Psoas muscle (tissue), 8 donors: ENCODE measurements around the gene RNASE2. TPM values are rescaled to one million over a fixed set of nuclear protein-coding genes. Genes with fewer than 3 reads are reported as not detected.

ENCODE experiments used
- ATAC-seq, 4 donors: fragments of 200-7000 bp; cut with Tn5 transposase; one replicate each; pipeline ENCODE4 v1.9.1; 2020; ENCODE audit warnings: moderate library complexity in 3 of 4, mild to moderate bottlenecking in 2 of 4
- DNase-seq, 2 donors: peaks; one replicate each; pipeline ENCODE4 v3.0.0-alpha.2; 2020
- H3K27ac ChIP-seq: fragments of 200-600 bp; one replicate; pipeline ENCODE4 v1.8.0; 2022
- H3K27me3 ChIP-seq, 3 donors: fragments of 200-600 bp in 1 of 3; one replicate each; pipeline versions ENCODE4 v1.6.1 to v1.8.0; 2013 to 2022; ENCODE audit warnings: low read length in 2 of 3, mild to moderate bottlenecking in 2 of 3, moderate library complexity in 1 of 3; ENCODE audit not compliant: insufficient read depth in 3 of 3
- H3K36me3 ChIP-seq, 2 donors: fragments of 200-600 bp in 1 of 2; one replicate each; pipeline versions ENCODE4 v1.6.1 to v1.8.0; 2013 to 2022; ENCODE audit warnings: low read depth in 1 of 2, mild to moderate bottlenecking in 1 of 2, moderate library complexity in 1 of 2; ENCODE audit not compliant: insufficient read depth in 1 of 2
- H3K4me1 ChIP-seq: fragments of 200-600 bp; one replicate; pipeline ENCODE4 v1.8.0; 2022
- H3K4me3 ChIP-seq: fragments of 200-600 bp; one replicate; pipeline ENCODE4 v1.8.0; 2022; ENCODE audit warnings: mild to moderate bottlenecking
- H3K9me3 ChIP-seq: fragments of 200-600 bp; one replicate; pipeline ENCODE4 v1.8.0; 2022
- CTCF ChIP-seq: fragments of 200-600 bp; IDR thresholded peaks from one replicate; pipeline ENCODE4 v1.8.0; 2022; ENCODE audit warnings: antibody characterized with exemption
- WGBS, 3 donors: extraction: QIAGEN DNeasy Blood & Tissue Kit; methylation state at CpG; one replicate each; pipeline versions ENCODE4 v1.1.6 to v1.1.7; 2013; 5-methylcytosine and 5-hydroxymethylcytosine counted together
- intact Hi-C, 2 donors: fragments of 100-400 bp; cut with DNase I; formaldehyde crosslinking; loops; one replicate each; pipeline versions ENCODE4 v1.11.0 to v1.14.2; 2022
- polyA plus RNA-seq, 3 donors: library from polyadenylated mRNA; stranded (reverse); fragments of 200-250 nt; gene quantifications; one replicate each; pipeline ENCODE4 v1.2.3, GENCODE V29; 2013
- total RNA-seq, 4 donors: library from RNA; stranded (reverse); fragmentation: NEBNext Ultra II Directional in 2 of 4; extraction: Animal tissue kit (Norgen Biotek cat#: 25700) in 2 of 4; gene quantifications; one replicate each; pipeline versions ENCODE4 v1.2.1 to v1.2.4, GENCODE V29; 2021 to 2023
- donor health status: healthy with polysubstance abuse.
- donor health status: DM: no; HTN: no; CAD: no; lungs with moderate emphysema.
- donor health status: Bipolar disorder and iron deficiency.
- donor health status: healthy.
- donor health status: DM: yes; HTN: yes; CAD: no.
- donor health status: DM: no; HTN: no; CAD: no.
- donor health status: DM: no; HTN: no; CAD: no.
- donor health status: DM: yes; HTN: yes; CAD: no.

Gene RNASE2
- total and polyA plus RNA-seq, 7 donors: 0.38 to 1.8 (median 0.99) TPM; not detected in 1

GRCh38 chr14:21003788-21004346, 48.6 kb downstream of the RNASE2 start:
- no peaks in the 10 kb centered on the region for H3K36me3 ChIP-seq
- ATAC-seq (peak in 1 of 4 donors; percentile 43), DNase-seq (peak in 1 of 2 donors; percentile 63)
- H3K4me3 ChIP-seq: no peak overlapping the region
- no peak overlapping the region for H3K27ac ChIP-seq
- intact Hi-C loops: loop anchor here in 1 of 2 donors (5.0 kb wide), 1 partner anchor 48 kb away; no protein-coding TSS in a partner anchor
- 71 to 76% (median 72%) methylated on average over 14 of the region's 14 CpGs for WGBS, 3 donors
- H3K9me3 ChIP-seq: no peaks in the 10 kb centered on the region
- no peaks in the 10 kb centered on the region for H3K27me3 ChIP-seq
- TF ChIP-seq CTCF: no peak
- H3K4me1 ChIP-seq: no peaks in the 10 kb centered on the region

Other genes starting within 250 kb of the RNASE2 start
- gene EDDM3A, start 209.6 kb upstream of the RNASE2 start, total RNA-seq: not detected
- under 1 TPM in 1 of 3 donors, not detected in 2; 0.03 TPM for gene EDDM3A, start 209.6 kb upstream of the RNASE2 start, polyA plus RNA-seq
- gene EDDM3B, start 187.1 kb upstream of the RNASE2 start, total RNA-seq: not detected
- gene EDDM3B, start 187.1 kb upstream of the RNASE2 start, polyA plus RNA-seq: not detected
- 1 to 10 TPM; 1.5 to 4.3 (median 2.4) TPM for gene RNASE6, start 174.2 kb upstream of the RNASE2 start, total RNA-seq
- gene RNASE6, start 174.2 kb upstream of the RNASE2 start, polyA plus RNA-seq: 1 to 10 TPM; 1.1 to 3.1 (median 1.2) TPM
- 100 to 1,000 TPM in 2 of 4 donors, 10 to 100 TPM in 2; 94.4 to 192 (median 139) TPM for gene RNASE1, start 152.6 kb upstream of the RNASE2 start, total RNA-seq
- 100 to 1,000 TPM in 2 of 3 donors, 10 to 100 TPM in 1; 80.2 to 117 (median 111) TPM for gene RNASE1, start 152.6 kb upstream of the RNASE2 start, polyA plus RNA-seq
- not detected for gene RNASE3, start 64.1 kb upstream of the RNASE2 start, total RNA-seq
- gene RNASE3, start 64.1 kb upstream of the RNASE2 start, polyA plus RNA-seq: under 1 TPM in 2 of 3 donors, not detected in 1; 0.05 to 0.51 TPM
- gene METTL17, start 34.5 kb downstream of the RNASE2 start, total RNA-seq: 10 to 100 TPM; 24.6 to 38.0 (median 29.3) TPM
- 10 to 100 TPM; 38.6 to 55.7 (median 50.7) TPM for gene METTL17, start 34.5 kb downstream of the RNASE2 start, polyA plus RNA-seq
- gene SLC39A2, start 43.8 kb downstream of the RNASE2 start, total RNA-seq: not detected
- gene SLC39A2, start 43.8 kb downstream of the RNASE2 start, polyA plus RNA-seq: under 1 TPM in 1 of 3 donors, not detected in 2; 0.04 TPM
- gene NDRG2, start 69.6 kb downstream of the RNASE2 start, total RNA-seq: 100 to 1,000 TPM; 552 to 931 (median 770) TPM
- 1,000 to 10,000 TPM in 1 of 3 donors, 100 to 1,000 TPM in 2; 328 to 2,087 (median 762) TPM for gene NDRG2, start 69.6 kb downstream of the RNASE2 start, polyA plus RNA-seq
- gene TPPP2, start 74.7 kb downstream of the RNASE2 start, total RNA-seq: 1 to 10 TPM in 3 of 4 donors, under 1 TPM in 1; 0.90 to 3.2 (median 2.5) TPM
- 1 to 10 TPM in 2 of 3 donors, not detected in 1; 1.3 to 2.0 TPM for gene TPPP2, start 74.7 kb downstream of the RNASE2 start, polyA plus RNA-seq
- not detected for gene RNASE13, start 79.3 kb downstream of the RNASE2 start, total RNA-seq
- gene RNASE13, start 79.3 kb downstream of the RNASE2 start, polyA plus RNA-seq: under 1 TPM in 1 of 3 donors, not detected in 2; 0.05 TPM
- under 1 TPM; 0.15 to 0.43 (median 0.28) TPM for gene RNASE7, start 86.9 kb downstream of the RNASE2 start, total RNA-seq
- gene RNASE7, start 86.9 kb downstream of the RNASE2 start, polyA plus RNA-seq: 1 to 10 TPM in 1 of 3 donors, under 1 TPM in 1, not detected in 1; 0.73 to 1.9 TPM
- not detected for gene RNASE8, start 102.3 kb downstream of the RNASE2 start, total RNA-seq
- not detected for gene RNASE8, start 102.3 kb downstream of the RNASE2 start, polyA plus RNA-seq
- 10 to 100 TPM in 3 of 4 donors, 1 to 10 TPM in 1; 9.8 to 18.7 (median 12.6) TPM for gene ARHGEF40, start 114.8 kb downstream of the RNASE2 start, total RNA-seq
- gene ARHGEF40, start 114.8 kb downstream of the RNASE2 start, polyA plus RNA-seq: 10 to 100 TPM in 1 of 3 donors, 1 to 10 TPM in 2; 6.8 to 10.1 (median 7.3) TPM
- gene ZNF219, start 143.2 kb downstream of the RNASE2 start, total RNA-seq: 10 to 100 TPM; 13.9 to 28.5 (median 22.9) TPM
- gene ZNF219, start 143.2 kb downstream of the RNASE2 start, polyA plus RNA-seq: 10 to 100 TPM; 32.2 to 38.1 (median 35.4) TPM
- gene TMEM253, start 145.6 kb downstream of the RNASE2 start, total RNA-seq: under 1 TPM in 2 of 4 donors, not detected in 2; 0.17 TPM
- gene TMEM253, start 145.6 kb downstream of the RNASE2 start, polyA plus RNA-seq: under 1 TPM; 0.10 to 0.29 (median 0.27) TPM
- gene OR5AU1, start 200.6 kb downstream of the RNASE2 start, total RNA-seq: under 1 TPM in 1 of 4 donors, not detected in 3; 0.32 TPM
- not detected for gene OR5AU1, start 200.6 kb downstream of the RNASE2 start, polyA plus RNA-seq